ENCODE data around the gene FAM78B. TPM values are rescaled to one million over a fixed set of nuclear protein-coding genes. Genes with fewer than 3 reads are reported as not detected.

Gene FAM78B
- total RNA-seq, 1 donor from 2014 or later = 2.0 TPM

GRCh38 chr1:166164995-166165660, 1.7 kb downstream of the FAM78B start:
- ATAC-seq (peak; percentile 45), DNase-seq (ENCODE audit: low spot score) (peak; percentile 51)

- ATAC-seq (no peak), DNase-seq (ENCODE audit: low spot score) (no peak)
Measured at GRCh38 chr1:166164646-166164994, 2.2 kb downstream of the FAM78B start.

GRCh38 chr1:166159656-166160055, 7.1 kb downstream of the FAM78B start:
- ATAC-seq (no peak), DNase-seq (ENCODE audit: low spot score) (no peak)

- no peak for DNase-seq (ENCODE audit: low spot score)
- ATAC-seq = no peak
Measured at GRCh38 chr1:166156674-166157073, 10.1 kb downstream of the FAM78B start.

- no peak for DNase-seq (ENCODE audit: low spot score)
- no peak for ATAC-seq
Measured at GRCh38 chr1:166155108-166155507, 11.7 kb downstream of the FAM78B start.

GRCh38 chr1:166153525-166154314, 13.1 kb downstream of the FAM78B start:
- ATAC-seq = no peak
- no peak for DNase-seq (ENCODE audit: low spot score)

GRCh38 chr1:166152978-166153377, 13.8 kb downstream of the FAM78B start:
- ATAC-seq = no peak
- no peak for DNase-seq (ENCODE audit: low spot score)

- ATAC-seq (no peak), DNase-seq (ENCODE audit: low spot score) (no peak)
Measured at GRCh38 chr1:166151804-166152203, 15.0 kb downstream of the FAM78B start.

- DNase-seq (ENCODE audit: low spot score) (no peak), ATAC-seq (no peak)
Measured at GRCh38 chr1:166145499-166145898, 21.3 kb downstream of the FAM78B start.

GRCh38 chr1:166141969-166142368, 24.8 kb downstream of the FAM78B start:
- DNase-seq (ENCODE audit: low spot score) (no peak), ATAC-seq (no peak)

- no peak for DNase-seq (ENCODE audit: low spot score)
- no peak for ATAC-seq
Measured at GRCh38 chr1:166140251-166140650, 26.6 kb downstream of the FAM78B start.

GRCh38 chr1:166139735-166140134, 27.1 kb downstream of the FAM78B start:
- ATAC-seq (no peak), DNase-seq (ENCODE audit: low spot score) (no peak)

- no peak for ATAC-seq
- no peak for DNase-seq (ENCODE audit: low spot score)
Measured at GRCh38 chr1:166136699-166137401, 30.0 kb downstream of the FAM78B start.

GRCh38 chr1:166136222-166136621, 30.6 kb downstream of the FAM78B start:
- DNase-seq (ENCODE audit: low spot score) = no peak
- ATAC-seq = no peak

GRCh38 chr1:166133857-166134256, 32.9 kb downstream of the FAM78B start:
- DNase-seq (ENCODE audit: low spot score) = no peak
- ATAC-seq = no peak

GRCh38 chr1:166133276-166133841, 33.4 kb downstream of the FAM78B start:
- no peak for DNase-seq (ENCODE audit: low spot score)
- ATAC-seq = no peak

- ATAC-seq = no peak
Measured at GRCh38 chr1:166132496-166132895, 34.3 kb downstream of the FAM78B start.

GRCh38 chr1:166129006-166129405, 37.8 kb downstream of the FAM78B start:
- DNase-seq (ENCODE audit: low spot score) = no peak
- no peak for ATAC-seq

More at GRCh38 chr1:166132496-166132895, 34.3 kb downstream of the FAM78B start:
- no peak for DNase-seq (ENCODE audit: low spot score)

GRCh38 chr1:166128195-166128594, 38.6 kb downstream of the FAM78B start:
- ATAC-seq (no peak), DNase-seq (ENCODE audit: low spot score) (no peak)

- ATAC-seq = no peak
Measured at GRCh38 chr1:166127003-166127402, 39.8 kb downstream of the FAM78B start.

GRCh38 chr1:166122873-166123466, 43.8 kb downstream of the FAM78B start:
- ATAC-seq (no peak), DNase-seq (ENCODE audit: low spot score) (no peak)

More at GRCh38 chr1:166127003-166127402, 39.8 kb downstream of the FAM78B start:
- no peak for DNase-seq (ENCODE audit: low spot score)
